Skeletal muscle tissue (tissue), 4 donors: Measurements from ENCODE around the gene CDKAL1. TPM values are rescaled to one million over a fixed set of nuclear protein-coding genes. Genes with fewer than 3 reads are reported as not detected.

Experiments used
- H3K27ac ChIP-seq: one replicate; pipeline ENCODE4 v1.7.0; 2013; ENCODE audit warnings: mild to moderate bottlenecking, low read depth, low read length, inconsistent platforms
- H3K27me3 ChIP-seq, 3 donors: one replicate each; pipeline ENCODE4 v1.7.0; 2013; ENCODE audit warnings: low read length in 3 of 3; ENCODE audit not compliant: control insufficient read depth in 3 of 3, insufficient read depth in 3 of 3
- H3K36me3 ChIP-seq, 3 donors: one replicate each; pipeline ENCODE4 v1.7.0; 2013; ENCODE audit warnings: low read length in 3 of 3; ENCODE audit not compliant: control insufficient read depth in 3 of 3, insufficient read depth in 3 of 3
- H3K4me1 ChIP-seq, 3 donors: one replicate each; pipeline ENCODE4 v1.7.0; 2013; ENCODE audit warnings: low read length in 3 of 3, mild to moderate bottlenecking in 3 of 3; ENCODE audit not compliant: control insufficient read depth in 3 of 3, insufficient read depth in 3 of 3
- H3K4me3 ChIP-seq, 3 donors: one replicate each; pipeline ENCODE4 v1.7.0; 2013; ENCODE audit warnings: low read length in 3 of 3
- H3K9ac ChIP-seq, 3 donors: one replicate each; pipeline ENCODE4 v1.7.0; 2013; ENCODE audit warnings: low read length in 3 of 3, mild to moderate bottlenecking in 3 of 3, moderate library complexity in 2 of 3, low read depth in 1 of 3
- H3K9me3 ChIP-seq, 3 donors: one replicate each; pipeline ENCODE4 v1.7.0; 2013; ENCODE audit warnings: low read length in 3 of 3; ENCODE audit not compliant: control insufficient read depth in 3 of 3
- total RNA-seq: library from RNA; depleted of rRNA; stranded (reverse); fragments of >200 nt; gene quantifications from one replicate; pipeline ENCODE4 v1.2.3, GENCODE V29; 2014
- donor health status: Osteomylitis.

Gene CDKAL1
- total RNA-seq, 1 donor from 2014 or later = 42.8 TPM

DNA sequence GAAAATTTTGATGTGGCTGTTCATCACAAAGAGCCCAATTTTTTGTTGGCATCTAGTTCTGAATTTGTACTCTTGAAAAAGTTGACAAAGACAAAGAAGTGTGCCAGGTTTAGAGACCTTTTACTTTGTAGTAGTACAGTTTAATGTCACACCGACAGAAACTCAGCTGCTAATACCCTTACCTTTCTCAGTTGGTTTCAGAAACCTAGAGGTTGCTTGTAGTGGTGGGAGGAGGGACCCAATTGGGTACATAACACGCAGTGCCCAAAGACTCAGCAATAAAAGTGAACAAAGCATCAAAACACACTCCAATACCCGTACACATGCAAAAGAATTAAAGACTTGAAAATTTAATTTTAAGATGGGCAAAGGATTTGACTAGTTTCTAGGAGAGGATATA lies 203.7 kb downstream of the CDKAL1 start:
- Histone ChIP-seq H3K27ac (no peak overlapping the region), H3K27me3 (no peaks in the 10 kb centered on the region), H3K9ac (no peak overlapping the region), H3K4me3 (no peak overlapping the region), H3K9me3 (no peaks in the 10 kb centered on the region), H3K4me1 (peaks cover 1 to 3% (median 2%) of the 10 kb centered on the region in 3 donors), H3K36me3 (peaks cover 0 to 5% (median 4%) of the 10 kb centered on the region in 3 donors)

- Histone ChIP-seq H3K27ac (no peak overlapping the region), H3K27me3 (no peaks in the 10 kb centered on the region), H3K4me1 (peaks cover 0 to 1% (median 0%) of the 10 kb centered on the region in 3 donors), H3K9me3 (no peaks in the 10 kb centered on the region), H3K9ac (no peak overlapping the region), H3K36me3 (peaks cover 0 to 5% (median 4%) of the 10 kb centered on the region in 3 donors), H3K4me3 (no peak overlapping the region)
These were observed 205.8 kb downstream of the CDKAL1 start for GRCh38 chr6:20740088-20740487.

DNA sequence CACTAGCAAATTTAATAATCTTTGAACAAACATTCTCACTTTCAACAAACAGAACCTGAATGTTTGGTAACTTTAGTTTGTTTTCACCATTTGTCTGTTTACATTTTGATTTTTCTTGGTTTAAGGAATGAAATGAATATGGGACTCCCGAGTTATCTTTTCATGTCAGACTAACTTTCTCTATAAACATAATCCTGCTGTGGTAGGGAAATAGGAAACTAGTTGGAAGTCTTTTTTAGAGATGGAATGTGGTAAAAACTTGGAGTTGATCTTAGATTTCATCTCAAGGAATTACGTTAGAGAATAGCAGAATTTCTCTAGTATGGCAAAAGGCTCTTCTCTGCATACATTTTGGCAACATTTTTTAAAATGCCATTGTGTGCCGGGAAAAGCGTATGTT lies 206.5 kb downstream of the CDKAL1 start:
- Histone ChIP-seq H3K4me3 (no peak overlapping the region), H3K27me3 (no peaks in the 10 kb centered on the region), H3K4me1 (peaks cover 0 to 4% (median 0%) of the 10 kb centered on the region in 3 donors), H3K9me3 (no peaks in the 10 kb centered on the region), H3K36me3 (peaks cover 0 to 5% (median 4%) of the 10 kb centered on the region in 3 donors), H3K27ac (no peak overlapping the region), H3K9ac (no peak overlapping the region)

GRCh38 chr6:20741490-20741889 lies 207.2 kb downstream of the CDKAL1 start:
- Histone ChIP-seq H3K9me3 (no peaks in the 10 kb centered on the region), H3K27me3 (no peaks in the 10 kb centered on the region), H3K9ac (no peak overlapping the region), H3K27ac (no peak overlapping the region), H3K4me3 (no peak overlapping the region), H3K4me1 (peaks cover 0 to 4% (median 2%) of the 10 kb centered on the region in 3 donors), H3K36me3 (peaks cover 0 to 5% (median 4%) of the 10 kb centered on the region in 3 donors)

GRCh38 chr6:20744911-20745557 lies 210.8 kb downstream of the CDKAL1 start:
- Histone ChIP-seq H3K4me3 (no peak overlapping the region), H3K9ac (no peak overlapping the region), H3K36me3 (peaks cover 0 to under 1% (median 0%) of the 10 kb centered on the region in 3 donors), H3K27me3 (no peaks in the 10 kb centered on the region), H3K9me3 (no peaks in the 10 kb centered on the region), H3K27ac (no peak overlapping the region), H3K4me1 (peaks cover 4 to 13% (median 7%) of the 10 kb centered on the region in 3 donors)

GRCh38 chr6:20746024-20746423 lies 211.8 kb downstream of the CDKAL1 start:
- peak overlapping the region; percentile 77 for H3K27ac ChIP-seq
- peak overlapping the region; percentile 28 to 57 (median 46) for H3K9ac ChIP-seq
- peak overlapping the region; percentile 27 to 45 (median 41) for H3K4me3 ChIP-seq
- H3K9me3 ChIP-seq = no peaks in the 10 kb centered on the region
- peaks cover 4 to 13% (median 7%) of the 10 kb centered on the region in 3 donors for H3K4me1 ChIP-seq
- H3K27me3 ChIP-seq = no peaks in the 10 kb centered on the region
- H3K36me3 ChIP-seq = no peaks in the 10 kb centered on the region

GRCh38 chr6:20746805-20747558 lies 212.7 kb downstream of the CDKAL1 start:
- Histone ChIP-seq H3K9me3 (no peaks in the 10 kb centered on the region), H3K4me3 (no peak overlapping the region), H3K27ac (peak overlapping the region; percentile 77)

GRCh38 chr6:20747991-20748390 lies 213.7 kb downstream of the CDKAL1 start:
- H3K9me3 ChIP-seq = no peaks in the 10 kb centered on the region
- H3K36me3 ChIP-seq = no peaks in the 10 kb centered on the region
- H3K9ac ChIP-seq = no peak overlapping the region
- H3K27ac ChIP-seq = no peak overlapping the region
- H3K4me1 ChIP-seq = peaks cover 7 to 13% (median 7%) of the 10 kb centered on the region in 3 donors
- H3K4me3 ChIP-seq = no peak overlapping the region
- no peaks in the 10 kb centered on the region for H3K27me3 ChIP-seq

More at GRCh38 chr6:20746805-20747558, 212.7 kb downstream of the CDKAL1 start:
- no peaks in the 10 kb centered on the region for H3K27me3 ChIP-seq
- no peak overlapping the region for H3K9ac ChIP-seq
- H3K4me1 ChIP-seq = peaks cover 7 to 13% (median 7%) of the 10 kb centered on the region in 3 donors
- no peaks in the 10 kb centered on the region for H3K36me3 ChIP-seq

- H3K4me3 ChIP-seq = no peak overlapping the region
- no peak overlapping the region for H3K9ac ChIP-seq
- H3K27me3 ChIP-seq = no peaks in the 10 kb centered on the region
- no peak overlapping the region for H3K27ac ChIP-seq
- H3K4me1 ChIP-seq = peaks cover 3 to 11% (median 7%) of the 10 kb centered on the region in 3 donors
- H3K9me3 ChIP-seq = no peaks in the 10 kb centered on the region
- H3K36me3 ChIP-seq = no peaks in the 10 kb centered on the region
These were observed 217.2 kb downstream of the CDKAL1 start for GRCh38 chr6:20751293-20751935.
